GM19463 (cell line): ENCODE measurements around the gene KAZALD1.

ENCODE experiments used
- ATAC-seq: cut with Tn5 transposase; IDR thresholded peaks from one replicate; pipeline ENCODE4 v1.9.1; 2021; ENCODE audit warnings: mild to moderate bottlenecking, moderate library complexity; ENCODE audit not compliant: unreplicated experiment

KAZALD1 gene, protein sequence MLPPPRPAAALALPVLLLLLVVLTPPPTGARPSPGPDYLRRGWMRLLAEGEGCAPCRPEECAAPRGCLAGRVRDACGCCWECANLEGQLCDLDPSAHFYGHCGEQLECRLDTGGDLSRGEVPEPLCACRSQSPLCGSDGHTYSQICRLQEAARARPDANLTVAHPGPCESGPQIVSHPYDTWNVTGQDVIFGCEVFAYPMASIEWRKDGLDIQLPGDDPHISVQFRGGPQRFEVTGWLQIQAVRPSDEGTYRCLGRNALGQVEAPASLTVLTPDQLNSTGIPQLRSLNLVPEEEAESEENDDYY

DNA sequence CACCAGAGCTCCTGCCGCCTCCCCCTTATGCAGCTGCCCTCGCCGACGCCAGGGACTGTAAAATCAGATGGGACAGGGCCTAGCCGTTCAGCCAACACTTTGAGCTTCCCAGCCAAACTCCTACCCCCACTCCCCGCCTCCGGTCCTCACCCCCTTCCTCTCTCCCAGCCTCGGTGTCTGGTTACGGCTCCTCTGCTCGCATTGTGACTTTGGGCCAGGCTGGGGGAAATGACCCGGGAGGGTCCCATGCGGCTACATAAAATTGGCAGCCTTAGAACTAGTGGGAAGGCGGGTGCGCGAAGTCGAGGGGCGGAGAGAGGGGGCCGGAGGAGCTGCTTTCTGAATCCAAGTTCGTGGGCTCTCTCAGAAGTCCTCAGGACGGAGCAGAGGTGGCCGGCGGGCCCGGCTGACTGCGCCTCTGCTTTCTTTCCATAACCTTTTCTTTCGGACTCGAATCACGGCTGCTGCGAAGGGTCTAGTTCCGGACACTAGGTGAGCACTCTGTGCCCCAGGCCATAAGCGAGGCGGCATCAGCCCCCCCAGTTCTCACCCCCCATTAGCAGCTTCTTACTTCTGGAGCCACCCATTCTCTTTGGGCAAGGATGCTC is at the start of gene KAZALD1:
KAZALD1 (plus strand) TSS at position 366 of the 608 bp plus-strand sequence. CDS start 604 bp downstream, outside the sequence.
- peak; percentile 5 for ATAC-seq

DNA sequence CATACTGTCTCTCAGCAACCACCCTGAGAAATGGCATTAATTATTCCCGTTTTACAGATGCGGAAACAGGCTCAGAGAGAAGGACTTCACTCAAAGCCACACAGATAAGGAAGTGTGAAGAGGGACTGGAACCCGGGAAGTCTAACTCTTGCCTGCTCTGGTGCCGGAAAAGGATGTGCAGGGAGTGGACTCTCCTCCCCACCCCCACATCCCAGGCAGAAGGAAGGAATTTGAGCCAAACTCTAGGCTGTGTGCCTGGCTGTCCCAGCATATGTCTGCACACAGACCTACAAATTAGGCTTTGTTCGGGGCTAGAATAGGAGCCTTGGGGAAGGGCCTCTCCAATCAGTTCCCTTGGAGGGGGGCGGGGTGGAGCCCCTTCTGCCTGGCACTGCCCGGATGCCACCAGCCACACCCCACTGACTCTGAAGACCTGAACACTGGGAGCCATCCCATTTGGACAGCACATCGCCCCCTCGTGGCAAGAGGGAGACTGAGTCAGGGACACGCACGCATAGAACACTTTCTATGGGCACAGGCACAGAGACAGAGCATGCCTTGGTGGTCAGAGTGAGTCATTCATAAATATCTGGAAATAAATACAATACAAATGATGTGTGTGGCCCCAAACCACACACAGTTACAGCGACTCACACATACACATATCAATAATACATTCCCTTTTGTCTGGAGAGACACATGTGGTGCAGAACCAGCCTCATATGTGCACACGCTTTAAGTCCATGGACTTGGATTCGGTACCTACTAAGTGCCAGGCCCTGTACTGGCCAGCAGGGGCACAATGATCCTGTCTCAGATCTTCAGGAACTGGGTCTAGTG is 49.0 kb upstream of the KAZALD1 start:
- ATAC-seq, result peak; percentile 86

DNA sequence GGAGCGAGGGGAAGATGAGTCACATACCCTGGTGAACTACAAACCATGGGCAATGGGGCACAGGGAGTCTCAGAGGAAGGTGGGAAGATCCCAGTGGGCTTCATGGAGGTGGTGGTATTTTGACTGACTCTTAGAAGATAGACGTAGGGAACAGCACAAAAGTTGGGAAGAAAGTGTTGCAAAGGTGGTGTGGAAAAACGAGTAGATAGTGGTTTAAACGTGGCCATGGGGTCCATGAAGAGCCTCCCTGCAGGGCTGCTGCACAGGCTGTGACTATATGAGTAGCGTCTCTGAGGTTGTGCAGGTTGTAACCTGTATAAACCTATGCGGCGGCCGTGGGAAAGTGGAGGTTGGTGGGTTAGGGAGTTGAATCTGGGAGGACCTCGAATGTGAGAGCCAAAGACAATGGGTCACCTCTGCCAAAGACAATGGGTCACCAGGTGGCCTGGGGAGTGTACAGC is 48.4 kb upstream of the KAZALD1 start:
- no peak for ATAC-seq

DNA sequence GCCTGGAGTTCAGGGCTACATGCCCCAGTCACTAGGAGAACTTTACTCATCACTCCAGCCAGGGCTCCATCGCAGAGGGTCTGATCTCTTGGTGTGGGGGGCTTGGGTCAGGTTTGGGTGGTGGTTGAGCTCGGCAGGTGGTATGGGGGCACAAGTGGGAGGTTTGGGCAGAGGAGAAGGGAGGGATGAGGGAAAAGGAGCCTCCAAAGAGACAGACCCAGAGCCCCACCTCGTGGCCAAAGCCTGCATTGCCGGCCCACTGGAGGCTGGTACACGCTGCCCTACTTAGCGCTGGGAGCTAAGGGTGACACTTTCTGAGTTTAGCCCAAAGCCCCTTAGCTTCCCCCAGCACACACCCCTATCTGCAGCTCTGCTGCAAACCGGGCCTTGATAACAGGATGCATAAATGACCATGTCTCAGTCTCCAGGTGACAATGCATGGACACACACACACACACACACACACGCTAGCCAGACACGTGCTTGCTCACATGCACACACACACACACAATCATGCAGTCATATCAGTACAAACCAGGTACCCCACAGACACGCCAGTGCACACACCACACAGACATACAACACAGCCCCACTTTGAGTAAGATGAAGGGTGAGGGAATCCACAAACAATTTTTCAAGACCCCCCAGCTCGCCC is 47.4 kb upstream of the KAZALD1 start:
- ATAC-seq, result no peak

DNA sequence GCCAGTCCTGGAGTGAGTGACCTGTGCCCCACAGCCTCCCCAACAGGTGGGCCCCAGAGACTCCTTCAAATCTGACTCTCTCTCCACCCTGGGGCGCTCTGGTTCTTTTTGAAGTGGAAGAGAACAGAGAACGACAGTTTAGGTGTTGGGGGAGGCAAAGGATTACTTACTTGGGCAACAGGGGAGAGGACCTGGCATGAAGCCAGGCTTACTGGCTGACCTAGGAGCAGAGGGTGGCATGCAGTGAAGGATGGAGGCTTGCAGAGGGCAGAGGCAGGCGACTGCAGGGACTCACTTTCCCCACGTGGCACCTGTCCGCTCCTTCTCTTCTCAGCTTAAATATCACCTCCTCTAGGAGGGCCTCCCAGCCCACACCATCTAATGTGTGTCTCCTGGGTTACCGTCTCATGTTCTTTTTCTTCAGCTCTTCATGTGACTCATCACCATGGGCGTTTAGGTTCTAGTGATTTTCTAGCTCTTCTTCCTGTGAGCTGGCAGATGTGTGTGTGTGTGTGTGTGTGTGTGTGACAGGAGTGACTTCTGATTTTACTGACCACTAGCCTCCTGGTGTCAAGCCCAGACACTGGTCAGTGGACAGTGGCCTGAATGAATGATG is 46.7 kb upstream of the KAZALD1 start:
- ATAC-seq, result no peak

DNA sequence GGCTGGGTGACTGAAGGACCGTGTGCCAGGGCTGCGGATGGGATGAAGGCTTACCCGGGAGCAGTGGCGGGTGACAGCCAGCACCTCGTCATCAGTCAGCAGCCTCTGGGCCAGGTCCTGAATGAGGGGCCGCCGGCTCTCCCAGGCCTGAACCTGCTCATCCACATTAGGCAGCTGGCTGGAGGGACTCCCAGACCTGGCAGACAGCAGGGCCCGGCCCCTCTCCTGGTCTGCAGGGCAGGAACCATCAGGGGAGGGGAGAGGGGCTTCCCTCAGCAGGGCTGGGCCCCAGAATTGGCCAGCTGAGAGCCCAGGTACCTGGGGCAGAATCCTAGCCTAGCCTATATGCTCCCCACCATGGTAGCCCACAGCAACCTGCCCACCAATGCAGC is 46.2 kb upstream of the KAZALD1 start:
- no peak for ATAC-seq

DNA sequence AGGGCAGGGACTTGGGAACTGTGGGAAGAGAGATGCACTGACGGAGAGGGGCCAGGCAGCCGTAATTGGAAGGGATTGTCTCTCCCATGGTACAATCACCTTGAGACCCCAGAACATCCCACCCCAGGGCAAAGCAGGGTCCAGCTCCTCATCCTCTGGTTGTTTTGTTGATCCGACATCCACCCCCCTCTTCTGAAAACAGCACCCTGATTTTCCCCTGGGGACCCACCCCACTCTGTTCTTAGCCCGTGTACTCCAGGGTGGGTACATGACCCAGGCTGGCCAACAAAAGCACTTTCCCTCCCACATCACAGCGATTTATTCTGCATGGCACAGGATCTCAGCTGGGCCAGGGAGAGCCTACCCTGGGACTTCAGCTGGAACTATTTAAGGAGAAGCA is 45.0 kb upstream of the KAZALD1 start:
- ATAC-seq, result no peak

DNA sequence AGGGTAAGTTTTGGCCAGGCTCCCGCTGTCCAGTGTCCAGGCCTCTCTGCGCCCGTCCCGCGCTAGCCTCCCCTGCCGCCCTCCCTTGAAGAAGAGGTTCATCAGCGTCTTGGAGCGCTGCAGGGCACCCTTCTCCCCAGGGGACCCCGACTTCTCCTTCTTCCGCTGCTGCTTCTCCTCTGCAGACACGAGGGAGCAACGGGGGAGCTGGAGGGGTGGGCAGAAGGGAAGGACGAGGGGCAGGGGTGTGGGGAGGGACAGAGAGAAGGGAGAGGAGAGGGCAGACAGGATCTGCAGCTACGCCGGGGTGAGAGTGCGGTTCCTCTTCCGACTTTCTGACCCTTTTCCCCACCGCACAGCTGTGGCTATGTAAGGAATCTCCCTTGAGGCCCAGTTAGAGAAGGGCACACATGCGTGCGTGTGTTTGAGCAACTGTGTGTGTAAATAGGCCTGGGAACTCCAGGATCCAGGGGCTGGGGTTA is 43.6 kb upstream of the KAZALD1 start:
- no peak for ATAC-seq

DNA sequence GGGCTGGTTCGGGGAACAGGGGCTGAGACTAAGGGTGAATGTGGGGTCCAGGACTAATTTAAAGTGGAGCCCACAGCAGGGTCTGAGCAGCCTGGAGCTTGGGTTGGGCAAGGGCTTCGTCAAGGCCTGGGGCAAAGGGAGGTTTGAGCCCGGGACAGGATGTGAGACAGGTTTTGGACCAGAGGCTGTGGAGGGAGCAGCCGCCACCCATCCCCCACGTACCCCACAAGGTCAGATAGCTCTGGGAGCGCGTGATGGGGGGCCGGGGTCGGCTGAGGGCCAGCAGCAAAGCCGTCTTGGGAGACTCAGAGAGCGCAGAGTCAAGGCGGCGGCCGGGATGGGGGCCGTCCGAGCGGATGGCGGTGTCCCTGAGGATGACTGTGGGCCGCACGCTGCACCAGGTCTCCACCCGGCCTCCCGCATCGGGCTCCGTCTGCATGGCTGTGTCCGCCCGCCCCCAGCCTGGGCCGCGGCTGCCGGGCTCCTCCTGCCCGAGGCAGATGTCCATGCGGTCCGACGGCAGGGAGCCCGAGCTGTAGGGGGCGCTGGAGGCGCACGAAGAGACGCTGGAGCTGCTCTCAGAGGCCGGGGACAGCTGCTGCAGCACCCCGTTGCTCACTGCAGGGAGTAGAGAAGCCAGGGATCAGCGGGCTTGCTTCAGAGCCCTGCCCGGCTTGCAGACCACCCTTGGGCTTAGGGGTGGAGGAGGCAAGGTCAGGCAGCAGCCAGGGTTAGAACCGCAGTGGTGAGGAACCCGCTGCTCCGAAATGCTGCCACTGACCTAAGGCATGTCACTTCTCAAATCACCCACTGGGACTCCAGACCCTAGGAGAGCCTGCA is 43.0 kb upstream of the KAZALD1 start:
- peak; percentile 71 for ATAC-seq

DNA sequence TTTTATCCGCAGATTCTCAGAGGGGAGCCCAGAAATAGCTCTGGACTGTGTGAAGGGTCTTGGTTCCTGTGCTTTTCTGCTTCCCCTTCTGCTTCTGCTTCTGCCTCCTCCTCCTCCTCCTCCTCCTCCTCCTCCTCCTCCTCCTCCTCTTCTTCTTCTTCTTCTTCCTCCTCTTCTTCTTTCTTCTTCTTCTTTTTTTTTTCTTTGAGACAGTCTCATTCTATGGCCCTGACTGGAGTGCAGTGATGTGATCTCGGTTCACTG is 42.4 kb upstream of the KAZALD1 start:
- ATAC-seq, result no peak

DNA sequence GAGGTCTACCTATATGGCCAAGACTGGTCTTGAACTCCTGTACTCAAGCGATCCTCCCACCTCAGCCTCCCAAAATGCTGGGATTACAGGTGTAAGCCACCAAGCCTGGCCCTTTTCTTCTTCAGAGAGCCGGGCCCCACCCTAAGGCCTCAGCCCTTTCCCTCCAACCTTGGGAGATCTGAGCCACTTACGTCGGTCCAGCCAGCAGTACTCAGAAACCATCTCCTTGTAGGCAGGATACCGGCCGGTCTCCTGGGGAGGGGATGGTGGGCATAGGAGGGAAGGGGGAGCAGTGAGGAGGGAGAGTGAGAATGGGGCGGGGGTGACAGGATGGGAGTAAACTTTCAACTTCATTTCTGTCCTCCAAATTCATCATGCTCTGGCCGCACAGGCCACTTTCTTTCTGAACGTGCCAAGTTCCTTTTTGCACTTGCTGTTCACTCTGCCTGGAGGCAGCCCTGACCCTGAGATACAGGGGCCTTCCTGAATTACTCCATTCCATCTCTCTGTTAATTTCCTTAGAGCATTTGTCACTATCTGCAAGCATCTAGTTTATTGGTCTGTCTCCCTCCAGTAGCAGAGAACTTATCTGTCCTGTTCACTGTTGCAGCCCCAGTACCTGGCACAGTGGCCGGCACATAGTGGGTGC is 41.2 kb upstream of the KAZALD1 start:
- no peak for ATAC-seq

DNA sequence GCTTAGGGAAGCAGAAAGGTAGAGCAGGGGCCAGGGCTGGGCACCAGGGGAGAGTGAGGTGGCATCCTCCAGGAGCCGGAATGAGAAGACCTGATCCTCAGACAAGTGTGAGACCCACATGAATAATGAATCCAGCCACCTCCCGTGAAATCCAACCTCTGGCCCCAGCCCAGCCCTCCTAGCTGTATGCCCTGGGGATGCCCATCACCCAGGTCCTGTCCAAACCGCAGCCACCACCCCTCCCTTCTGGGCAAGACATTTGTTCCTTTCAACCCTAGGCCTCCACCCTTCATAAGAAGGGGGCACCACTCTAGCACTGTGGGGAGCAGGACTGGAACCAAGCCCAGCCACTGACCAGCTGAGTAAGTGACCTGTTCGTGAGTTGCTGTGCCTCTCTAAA is 40.5 kb upstream of the KAZALD1 start:
- ATAC-seq, result no peak

DNA sequence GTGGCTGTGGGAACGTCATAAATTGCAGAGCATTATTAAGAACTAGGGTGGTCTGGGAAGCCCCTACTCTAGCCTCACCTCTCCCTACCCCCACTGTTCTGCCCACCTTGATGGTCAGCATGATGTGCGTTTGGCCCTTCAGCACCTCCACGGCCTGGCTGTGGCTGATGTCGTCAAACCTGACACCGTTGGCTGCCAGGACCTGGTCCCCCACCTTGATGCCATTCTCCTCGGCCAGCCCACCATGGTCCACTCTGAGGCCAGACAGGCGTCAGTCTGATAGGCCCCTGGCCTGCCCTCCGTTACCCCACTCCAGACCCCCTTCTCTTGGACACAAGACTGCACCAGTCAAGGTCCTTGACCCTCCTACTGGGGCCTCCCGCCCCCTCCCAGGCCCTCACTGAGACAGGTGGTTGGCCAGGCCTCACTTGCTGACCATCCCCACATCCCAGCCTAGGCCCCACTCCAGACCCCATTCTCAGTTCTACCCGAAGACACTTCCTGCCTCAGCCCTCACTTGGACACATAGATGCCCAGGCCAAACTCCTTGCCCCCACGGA is 40.0 kb upstream of the KAZALD1 start:
- ATAC-seq, result no peak

DNA sequence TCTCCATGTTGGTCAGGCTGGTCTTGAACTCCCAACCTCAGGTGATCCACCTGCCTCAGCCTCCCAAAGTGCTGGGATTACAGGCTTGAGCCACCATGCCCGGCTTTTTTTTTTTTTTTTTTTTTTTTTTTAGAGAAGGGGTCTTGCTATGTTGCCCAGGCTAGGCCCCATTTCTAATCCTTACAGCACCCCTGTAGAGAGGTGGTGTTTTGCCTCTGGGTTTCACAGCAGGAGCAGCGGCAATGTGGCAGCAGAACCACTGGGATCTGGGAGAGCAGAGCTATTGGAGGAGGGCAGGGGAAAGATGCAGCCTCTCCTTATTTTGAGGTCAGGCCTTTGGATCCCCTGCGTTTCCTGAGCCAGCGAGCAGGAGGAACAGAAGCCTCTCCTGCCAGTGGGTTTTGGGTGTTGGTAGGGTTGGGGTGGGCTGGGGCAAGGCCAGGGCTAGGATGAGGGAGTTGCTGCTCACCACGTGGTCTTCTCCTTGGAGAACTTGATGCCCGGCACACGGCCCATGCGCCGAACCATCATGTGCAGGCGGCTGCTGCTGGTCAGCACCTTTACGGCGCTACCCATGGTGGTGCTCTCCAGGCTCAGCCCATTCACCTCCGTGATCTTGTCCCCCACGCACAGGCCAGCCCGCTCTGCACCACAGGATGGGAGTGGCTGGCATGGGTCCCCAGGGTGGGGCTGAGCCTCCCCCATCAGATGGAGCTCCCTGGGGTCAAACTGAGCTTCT is 38.7 kb upstream of the KAZALD1 start:
- ATAC-seq, result no peak

DNA sequence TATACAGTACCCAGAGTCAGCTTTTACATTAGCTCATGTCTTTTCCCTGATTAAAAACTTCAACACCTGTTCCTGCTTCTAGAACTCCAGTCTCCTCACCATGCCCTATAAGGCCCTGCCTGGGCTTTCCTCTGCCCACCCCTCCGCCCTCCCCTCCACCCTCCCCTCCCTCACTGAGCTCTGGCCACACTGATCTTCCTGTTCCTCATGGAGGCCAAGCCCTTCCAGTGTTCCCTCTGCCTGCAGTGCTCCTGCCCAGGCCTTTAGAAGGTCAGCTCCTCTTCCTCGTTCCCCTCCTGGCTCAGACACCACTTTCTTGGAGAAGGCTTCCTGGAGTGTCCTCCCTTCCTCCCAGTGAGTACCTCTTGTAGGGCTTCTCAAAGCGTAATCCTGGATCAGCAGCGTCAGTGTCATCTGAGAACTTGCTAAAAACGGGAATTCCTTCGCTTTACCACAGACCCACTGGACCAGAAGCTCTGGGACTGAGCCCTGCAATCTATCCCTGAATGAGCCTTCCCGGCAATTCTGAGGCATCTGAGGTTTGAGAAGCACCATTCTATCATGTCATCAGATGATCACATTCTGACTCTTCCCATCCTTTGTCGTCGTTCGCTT is 34.6 kb upstream of the KAZALD1 start:
- no peak for ATAC-seq

DNA sequence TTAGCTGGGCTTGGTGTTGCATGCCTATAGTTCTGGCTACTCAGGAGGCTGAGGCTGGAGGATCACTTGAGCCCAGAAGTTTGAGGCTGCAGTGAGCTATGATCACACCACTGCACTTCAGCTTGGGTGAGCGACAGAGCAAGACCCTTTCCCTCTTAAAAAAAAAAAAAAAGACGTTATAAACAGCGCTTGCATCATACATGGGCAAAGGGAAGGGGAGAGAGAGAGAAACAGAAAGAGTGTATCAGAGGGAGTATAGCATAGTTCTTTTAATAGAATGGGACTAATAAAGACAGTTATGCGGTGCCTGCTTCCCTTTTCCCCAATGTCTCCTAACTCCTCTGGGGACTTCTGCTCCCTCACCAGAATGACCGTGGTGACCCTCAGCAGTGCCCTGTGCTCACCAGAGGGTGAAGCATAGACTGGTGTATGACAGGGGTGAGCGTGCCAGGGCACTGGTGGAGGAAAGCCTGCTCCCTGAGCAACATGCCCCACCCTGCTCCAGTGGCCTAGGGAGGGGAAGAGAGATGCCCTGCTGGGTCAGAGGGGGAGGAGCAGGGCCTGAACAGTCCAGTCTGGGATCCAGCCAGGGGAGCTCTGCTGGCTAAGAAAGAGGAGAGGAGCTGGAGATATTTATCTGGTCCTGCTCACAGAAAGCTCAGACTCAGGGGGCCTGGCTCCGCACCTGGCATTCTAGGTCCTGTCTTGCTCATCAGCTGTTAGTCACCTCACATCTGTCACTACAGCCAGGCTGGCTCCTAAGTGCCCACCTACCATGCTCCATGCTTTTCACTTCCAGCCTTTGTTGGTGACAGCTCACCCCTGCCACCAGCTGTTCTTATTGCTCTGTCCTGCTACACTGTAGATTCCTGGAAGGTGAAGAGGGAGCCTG is 33.1 kb upstream of the KAZALD1 start:
- no peak for ATAC-seq
